Measurements from ENCODE around the gene SRGAP2B.
"Not testable (repeated sequence)": the region's sequence is repeated elsewhere in the genome, so short reads cannot be mapped to it uniquely, and the experiment has no call there.

The SRGAP2B gene

DNA sequence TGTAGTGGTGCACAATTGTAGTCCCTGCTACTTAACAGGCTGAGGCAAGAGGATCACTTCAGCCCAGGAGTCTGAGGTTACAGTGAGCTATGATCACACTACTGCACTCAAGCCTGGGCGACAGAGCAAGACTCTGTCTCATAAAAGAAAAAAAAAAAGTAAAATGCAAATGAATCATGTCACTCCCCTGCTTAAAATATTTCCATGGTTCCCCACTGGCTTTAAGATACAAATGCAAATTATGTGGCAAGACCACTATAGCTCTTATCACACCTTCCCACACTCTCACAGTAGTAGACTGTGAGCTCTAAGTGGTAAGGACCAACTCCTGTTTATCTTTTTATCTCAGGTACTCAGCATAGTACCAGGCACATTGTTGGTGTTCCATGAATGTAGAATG is 53.6 kb downstream of the SRGAP2B start:
- DNase-seq (ENCODE audit: low spot score): not testable (repeated sequence)

DNA sequence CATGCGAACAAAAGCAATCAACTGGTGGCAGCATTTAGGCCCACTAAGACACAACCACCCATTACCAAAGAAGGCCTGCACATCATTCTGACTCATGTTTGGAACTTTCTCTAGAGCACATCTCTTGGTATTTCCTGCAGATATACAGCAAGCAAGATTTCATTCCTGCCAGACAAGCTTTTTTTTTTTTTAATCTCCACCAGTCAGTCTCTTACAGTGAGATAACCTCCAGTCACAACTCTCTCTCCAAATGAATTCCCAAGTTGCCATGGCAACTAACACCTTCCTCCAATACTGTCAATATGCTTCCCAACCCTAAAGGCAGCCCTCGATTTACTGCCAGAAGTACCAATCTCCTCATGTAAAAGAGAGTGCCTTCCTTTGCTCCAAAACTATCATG is 59.1 kb downstream of the SRGAP2B start:
- DNase-seq (ENCODE audit: low spot score): not testable (repeated sequence)

DNA sequence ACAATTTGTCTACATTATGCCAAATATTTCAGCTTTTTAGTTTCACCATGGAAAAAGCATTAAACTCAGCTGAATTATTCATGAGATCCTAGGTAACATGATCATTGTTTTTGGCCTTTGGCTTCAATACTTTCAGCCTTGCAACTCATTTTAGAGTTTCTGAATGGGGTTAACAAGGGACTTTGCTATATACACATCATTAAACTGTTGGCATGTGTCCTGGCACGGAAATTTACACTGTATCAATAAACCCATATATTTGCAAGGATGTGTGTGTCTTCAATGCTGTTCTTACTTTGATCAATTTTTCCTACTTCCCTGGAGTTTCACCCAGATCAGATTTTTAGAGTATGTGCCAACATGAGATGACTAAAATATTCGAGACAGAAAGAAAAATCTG is 61.6 kb downstream of the SRGAP2B start:
- not testable (repeated sequence) for DNase-seq (ENCODE audit: low spot score)

DNA sequence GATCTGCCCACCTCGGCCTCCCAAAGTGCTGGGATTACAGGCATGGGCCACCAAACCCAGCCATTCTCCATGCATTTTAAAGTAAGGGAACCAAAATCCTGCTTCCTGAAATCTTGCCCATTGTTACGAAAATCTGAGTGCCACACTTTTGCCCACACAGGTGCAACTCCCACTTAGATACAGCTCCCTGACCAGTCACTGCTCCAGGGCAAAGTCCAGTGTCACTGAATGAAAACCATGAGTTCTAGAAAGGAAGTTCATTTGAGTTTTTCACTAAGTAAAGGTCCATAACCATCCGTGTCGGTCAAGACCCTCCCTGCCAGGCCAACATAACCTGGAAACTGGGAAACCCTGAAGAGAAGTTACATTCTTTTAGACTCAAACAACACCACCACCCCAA is 67.9 kb downstream of the SRGAP2B start:
- DNase-seq (ENCODE audit: low spot score): not testable (repeated sequence)

DNA sequence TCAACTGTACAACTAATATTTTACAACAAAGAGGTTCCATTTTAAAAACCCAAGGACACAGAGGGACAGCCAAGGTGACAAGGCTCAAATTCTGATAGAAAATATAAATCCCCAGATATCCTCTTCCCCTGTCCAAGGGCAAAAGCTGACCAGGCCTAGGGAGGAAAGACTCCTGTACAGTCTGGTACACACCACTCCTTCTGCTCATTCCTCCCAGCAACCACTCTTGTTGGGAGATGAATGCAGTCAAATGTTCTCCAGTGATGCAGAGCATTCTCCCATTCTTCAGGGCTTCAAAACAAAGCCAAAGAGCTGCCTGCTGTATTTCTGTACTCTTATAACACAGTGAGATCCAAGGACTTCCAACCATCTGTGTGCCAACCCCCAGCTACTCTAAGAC is 69.8 kb downstream of the SRGAP2B start:
- DNase-seq (ENCODE audit: low spot score): not testable (repeated sequence)

DNA sequence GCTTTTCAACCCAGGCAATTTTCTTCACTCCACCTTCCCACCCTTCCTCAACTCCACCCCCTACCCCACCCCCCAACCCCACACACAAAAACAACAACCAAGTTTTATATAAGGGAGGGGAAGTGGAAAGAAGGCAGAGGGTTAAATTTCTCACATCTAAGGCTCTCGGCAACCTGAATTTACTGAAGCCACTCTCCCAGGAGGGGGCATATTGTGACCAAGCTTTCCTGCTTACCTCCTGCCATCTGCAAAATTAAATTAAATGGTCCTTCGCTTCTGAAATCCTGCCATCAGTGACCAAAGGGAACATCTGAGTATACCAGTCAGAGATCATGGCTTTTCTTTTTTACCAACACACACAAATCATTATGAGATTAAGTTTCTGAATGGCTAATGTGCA is 72.9 kb downstream of the SRGAP2B start:
- not testable (repeated sequence) for DNase-seq (ENCODE audit: low spot score)

DNA sequence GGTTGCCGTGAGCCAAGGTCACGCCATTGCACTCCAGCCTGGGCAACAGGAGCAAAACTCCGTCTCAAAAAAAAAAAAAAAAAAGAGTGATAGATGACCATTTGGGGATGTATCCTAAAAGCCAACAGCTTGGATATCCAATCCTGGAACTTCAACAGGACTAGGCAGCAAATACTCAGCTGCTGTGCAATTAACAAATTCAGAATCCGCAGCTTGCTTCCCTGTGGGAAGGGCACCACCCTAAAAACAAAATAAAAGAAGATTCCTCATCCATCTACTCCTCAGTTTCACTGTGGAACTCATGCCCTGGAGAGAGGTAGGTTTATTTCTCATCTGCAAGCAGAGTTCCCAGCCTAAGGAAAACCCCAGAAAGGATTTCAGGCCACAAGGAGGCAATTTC is 73.4 kb downstream of the SRGAP2B start:
- not testable (repeated sequence) for DNase-seq (ENCODE audit: low spot score)

DNA sequence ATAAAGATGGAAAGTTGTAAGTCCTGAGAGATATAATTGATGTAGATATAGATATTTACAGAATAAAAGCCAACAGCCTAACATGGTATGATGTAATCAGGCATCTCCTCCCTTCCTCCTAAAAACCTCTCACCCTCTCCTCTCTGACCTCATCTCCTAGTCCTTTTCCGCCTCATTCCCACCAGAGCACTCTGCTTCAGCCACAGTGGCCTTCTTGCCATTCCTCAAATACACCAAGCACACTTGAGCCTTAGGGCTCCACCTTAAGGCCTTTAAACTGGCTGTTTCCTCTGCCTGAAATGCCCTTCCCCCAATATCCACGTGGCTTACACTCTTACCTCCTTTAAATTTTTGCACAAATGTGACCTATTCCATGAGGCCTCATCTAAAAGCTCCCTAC is 75.4 kb downstream of the SRGAP2B start:
- not testable (repeated sequence) for DNase-seq (ENCODE audit: low spot score)

DNA sequence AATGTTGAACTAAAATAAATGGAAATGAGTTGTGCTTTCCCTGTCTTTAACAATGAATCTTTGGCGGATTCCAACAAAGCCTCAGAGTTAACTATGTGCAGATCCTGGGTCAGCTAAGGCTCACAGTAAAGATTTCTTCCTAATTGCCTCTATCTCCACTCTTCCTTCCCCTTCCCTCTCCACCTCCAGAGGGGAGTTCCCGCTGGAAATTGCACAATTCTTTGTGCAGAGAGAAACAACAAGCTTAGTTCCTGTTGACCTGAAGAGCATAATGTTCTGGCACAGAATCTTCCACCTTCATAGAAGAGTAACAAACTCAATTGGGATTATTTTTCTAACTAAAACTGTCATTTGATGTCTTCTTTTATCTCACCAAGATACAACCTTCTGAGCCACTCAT is 77.4 kb downstream of the SRGAP2B start:
- not testable (repeated sequence) for DNase-seq (ENCODE audit: low spot score)

DNA sequence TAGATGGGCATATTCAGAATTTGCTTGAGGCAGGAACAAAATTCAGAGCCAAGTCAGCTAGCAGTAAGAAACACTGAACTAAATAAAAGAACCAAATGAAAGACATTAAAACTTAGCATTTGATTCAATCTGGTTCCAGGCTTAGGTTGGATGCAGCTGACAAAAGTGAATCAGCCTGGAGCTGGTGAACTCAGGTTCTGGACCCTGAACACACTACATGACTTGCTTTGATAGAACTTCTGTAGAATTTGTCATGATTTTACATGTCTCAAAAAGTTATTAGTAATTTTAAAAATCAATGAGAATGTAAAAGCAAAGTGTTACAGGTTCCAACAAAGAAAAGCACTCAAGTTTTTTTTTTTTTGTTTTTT is 78.7 kb downstream of the SRGAP2B start:
- DNase-seq (ENCODE audit: low spot score): not testable (repeated sequence)

DNA sequence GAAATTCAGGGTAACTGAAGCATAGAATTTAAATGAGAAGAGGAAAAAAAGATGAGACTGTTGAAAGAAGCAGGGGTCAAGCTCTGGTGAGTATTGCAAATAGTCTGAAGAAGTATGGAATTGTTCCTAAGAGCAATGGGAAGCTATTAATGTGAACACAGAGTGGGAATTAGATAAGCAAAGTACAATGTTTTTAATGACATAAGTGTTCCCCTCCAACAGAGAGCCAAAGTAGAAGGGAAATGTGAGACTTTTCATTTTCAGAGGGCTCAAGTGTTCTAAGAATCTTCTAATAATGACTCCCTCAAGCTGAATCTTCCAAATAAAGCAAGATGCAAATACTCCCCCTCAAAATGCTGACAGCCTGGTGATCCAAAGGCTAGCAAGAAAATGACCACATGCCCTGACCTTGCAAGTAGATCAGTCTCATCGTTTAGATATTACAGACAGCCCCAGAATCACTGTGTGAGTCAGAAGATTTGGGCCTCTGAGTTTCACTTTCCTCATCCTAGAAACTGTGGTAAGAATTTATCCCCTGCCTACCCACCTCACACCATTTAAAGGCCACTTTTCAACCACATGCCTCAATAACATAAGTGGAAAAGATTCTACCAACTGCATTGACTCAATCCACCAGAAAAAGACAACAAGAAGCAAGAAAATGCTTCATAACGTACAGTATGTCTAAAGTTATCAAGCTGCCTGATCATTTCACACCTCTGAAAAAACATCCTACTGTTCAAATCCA is 79.2 kb downstream of the SRGAP2B start:
- DNase-seq (ENCODE audit: low spot score): not testable (repeated sequence)

DNA sequence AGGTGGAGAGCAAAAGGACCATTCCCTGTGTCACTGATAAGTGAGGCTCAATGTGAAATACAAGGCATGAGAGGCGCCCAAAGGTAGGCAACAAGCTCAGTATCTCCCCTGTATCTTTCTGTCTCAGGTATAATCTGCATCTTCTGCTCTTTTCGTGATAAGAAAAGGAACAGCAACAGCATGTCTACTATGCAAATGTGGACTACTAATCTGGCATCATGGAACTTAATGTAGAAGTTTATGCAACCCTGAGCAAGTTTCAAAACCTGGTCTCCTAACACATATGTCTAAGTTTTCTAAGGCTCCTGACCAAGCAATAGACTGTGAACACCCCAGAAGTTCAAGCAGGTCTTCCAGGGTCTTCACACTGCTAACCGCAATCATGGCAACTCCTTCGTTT is 81.8 kb downstream of the SRGAP2B start:
- DNase-seq (ENCODE audit: low spot score): not testable (repeated sequence)

DNA sequence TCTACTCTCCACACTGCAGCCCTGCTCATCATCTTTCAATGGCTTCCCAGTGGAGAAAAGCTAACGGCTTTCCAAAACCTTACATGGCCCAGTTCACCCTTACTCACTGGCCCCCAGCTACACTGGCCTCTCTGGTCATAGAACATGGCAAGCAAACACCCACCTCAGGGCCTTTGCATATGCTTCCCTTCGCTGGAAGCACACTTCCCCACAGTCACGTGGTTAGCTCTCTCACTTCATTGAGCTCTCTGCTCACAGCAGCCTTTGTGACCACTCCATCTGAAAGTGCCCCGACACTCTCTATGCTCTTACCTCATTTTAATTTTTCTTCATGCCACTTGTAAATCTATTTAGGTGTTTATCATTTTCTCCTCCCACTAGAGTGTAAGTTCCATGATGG is 83.3 kb downstream of the SRGAP2B start:
- DNase-seq (ENCODE audit: low spot score): not testable (repeated sequence)

DNA sequence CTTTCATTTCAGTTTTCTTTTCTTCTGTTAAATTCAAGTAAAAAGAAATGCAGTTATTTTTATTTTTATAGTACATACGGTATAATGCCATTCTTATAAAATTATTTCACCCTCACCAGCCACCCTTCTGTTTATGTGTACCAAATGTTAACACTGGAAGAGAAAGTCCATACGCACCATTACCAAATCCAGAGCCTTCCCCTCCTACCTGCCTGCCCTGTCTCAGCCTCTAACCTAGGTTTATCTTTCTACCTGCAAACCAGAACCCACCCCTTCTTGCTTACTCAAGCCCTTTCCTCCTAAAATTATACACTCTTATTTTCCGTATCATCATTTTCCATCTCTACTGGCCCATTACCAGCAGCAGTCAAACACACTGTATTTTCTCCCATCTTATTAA is 84.5 kb downstream of the SRGAP2B start:
- not testable (repeated sequence) for DNase-seq (ENCODE audit: low spot score)

DNA sequence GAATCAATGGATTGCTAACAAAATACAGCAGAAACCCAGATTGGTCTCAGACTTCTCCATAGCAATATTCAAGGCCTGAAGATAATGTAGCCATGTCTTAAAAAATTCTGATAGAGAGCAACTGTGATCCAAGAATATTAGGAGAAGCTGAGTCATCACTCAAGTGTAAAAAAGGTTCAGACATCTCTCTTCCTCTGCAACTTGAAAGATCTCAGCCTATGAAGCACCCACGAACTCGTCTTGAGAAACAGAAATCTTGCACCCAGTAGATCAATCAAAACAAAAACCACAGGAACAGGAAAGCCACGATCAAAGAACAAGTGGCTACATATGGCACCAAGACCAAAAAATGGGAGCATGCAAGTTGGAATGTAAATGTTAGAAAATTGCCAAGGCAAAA is 85.2 kb downstream of the SRGAP2B start:
- DNase-seq (ENCODE audit: low spot score): not testable (repeated sequence)

DNA sequence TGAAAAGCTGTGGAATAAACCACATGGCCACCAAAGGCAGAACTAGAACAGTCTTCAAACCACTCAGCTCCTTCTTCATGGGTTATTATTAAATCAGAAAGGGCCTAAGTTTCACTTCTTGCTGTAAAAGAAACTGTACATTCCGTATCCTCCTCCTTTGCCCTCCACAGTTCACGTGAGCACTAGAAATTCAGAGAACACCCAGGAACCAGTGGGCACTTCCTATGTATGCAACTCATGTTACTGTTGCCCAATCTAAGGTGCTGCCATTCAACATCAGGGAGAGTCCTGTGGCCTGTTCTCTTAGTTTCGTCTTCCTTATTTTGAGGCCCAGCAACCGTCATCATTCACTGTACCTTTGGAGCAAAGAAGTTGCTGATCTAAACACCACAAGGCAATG is 86.7 kb downstream of the SRGAP2B start:
- DNase-seq (ENCODE audit: low spot score): not testable (repeated sequence)

DNA sequence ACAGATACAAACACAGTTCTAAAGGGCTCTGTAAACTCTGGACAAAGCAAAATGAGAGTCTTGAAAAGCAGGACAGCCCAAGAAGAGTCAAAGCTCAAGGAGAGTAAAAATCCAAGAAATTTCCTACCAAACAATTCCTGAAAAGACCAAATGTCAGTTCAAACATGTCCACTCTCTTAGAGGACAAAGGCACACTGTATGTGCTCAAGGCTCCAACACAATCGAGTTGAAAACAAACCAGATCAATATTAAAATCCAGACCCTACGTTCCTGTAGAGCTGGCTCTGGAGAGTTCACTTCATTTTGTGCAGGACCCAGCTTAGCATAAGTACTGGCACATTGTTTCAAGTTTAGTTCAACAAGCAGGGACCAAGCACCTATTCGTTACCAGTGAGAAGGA is 90.0 kb downstream of the SRGAP2B start:
- DNase-seq (ENCODE audit: low spot score): not testable (repeated sequence)

DNA sequence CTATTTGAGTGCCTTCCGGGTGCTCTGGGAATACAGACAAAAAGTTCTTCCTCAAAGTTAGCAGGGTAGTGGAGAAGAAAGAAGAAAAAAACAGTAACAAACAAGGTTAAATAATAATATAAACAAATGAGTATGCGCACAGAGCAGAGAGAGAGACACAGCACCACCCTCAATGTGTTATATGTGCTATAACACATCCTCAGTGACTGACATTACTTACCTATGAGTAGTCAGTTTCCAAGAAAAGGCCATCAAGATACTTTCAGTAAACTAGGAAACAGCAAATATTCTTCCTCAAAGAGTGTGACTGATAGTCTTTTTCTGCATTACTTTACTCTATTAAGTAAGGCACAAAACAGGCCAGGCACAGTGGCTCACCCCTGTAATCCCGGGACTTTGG is 93.7 kb downstream of the SRGAP2B start:
- not testable (repeated sequence) for DNase-seq (ENCODE audit: low spot score)

DNA sequence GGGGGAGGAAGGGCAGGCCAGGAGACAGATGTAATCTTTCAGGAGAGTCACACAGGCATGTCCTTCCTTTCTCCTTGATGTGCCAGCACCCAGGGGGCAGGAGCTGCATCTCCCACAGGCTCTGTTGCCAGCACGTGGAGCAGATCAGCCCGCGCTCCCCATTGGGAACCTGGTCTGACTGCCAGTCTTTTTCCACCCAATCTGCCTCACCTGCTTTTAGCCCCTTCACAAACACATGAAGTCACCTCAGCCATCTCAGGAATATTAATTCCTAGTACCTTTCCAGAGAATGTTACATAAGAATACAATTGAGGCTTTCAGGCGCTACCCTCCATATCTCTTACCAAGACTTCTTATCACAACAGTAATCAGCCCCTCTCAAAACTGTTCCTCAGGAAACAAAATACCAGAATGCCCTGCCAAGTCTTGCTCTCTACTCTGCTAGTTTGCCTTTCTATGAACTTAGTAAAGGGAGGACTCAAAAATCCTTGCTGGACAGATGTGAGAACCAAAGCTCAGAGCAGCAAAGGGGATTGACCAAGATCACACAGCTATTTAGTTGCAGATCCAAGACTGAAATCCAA is 94.3 kb downstream of the SRGAP2B start:
- not testable (repeated sequence) for DNase-seq (ENCODE audit: low spot score)

DNA sequence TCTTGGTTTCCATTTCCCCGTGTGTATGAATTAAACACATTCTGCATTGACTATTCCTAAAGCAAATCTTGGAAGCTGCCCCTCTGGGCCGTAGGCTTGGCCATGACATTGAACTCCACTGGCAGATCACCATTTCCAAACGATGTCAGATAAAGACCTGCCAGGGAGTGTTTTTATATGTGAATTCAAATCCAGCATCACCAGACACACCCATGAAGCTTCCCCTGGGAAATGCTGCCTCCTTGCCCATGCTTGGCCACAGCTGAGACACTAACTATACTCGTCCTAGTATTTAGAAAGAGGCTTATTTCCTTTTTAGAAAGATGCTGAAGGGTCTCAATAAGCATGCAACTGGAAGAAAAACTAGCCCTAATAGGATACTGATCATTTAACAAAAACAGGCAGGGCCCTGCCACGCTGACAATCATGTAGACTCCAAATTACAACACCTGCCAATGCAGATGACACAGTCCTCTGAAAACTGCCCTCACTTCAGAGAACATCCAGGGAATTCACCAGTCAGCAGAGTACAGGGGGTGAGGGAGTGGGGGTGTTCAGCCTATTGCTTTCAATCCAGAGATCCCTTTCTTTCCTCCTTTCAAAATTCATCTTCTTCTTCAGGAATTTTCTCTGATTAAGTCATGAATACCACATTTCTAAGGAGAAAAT is 94.9 kb downstream of the SRGAP2B start:
- DNase-seq (ENCODE audit: low spot score): not testable (repeated sequence)

DNA sequence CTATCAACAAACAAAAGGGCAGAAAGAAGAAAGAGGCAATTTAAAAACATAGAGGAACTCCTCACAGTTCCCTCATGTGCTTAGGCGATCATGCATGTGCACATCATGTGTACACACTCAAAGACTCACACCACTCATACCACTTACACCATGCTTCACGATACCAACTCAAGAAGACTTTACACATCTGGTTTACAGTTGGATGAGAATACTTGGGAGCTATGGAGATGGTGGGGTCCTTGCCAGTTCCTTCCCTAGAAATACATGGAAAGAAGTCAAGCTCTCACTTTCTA is 96.2 kb downstream of the SRGAP2B start:
- not testable (repeated sequence) for DNase-seq (ENCODE audit: low spot score)

DNA sequence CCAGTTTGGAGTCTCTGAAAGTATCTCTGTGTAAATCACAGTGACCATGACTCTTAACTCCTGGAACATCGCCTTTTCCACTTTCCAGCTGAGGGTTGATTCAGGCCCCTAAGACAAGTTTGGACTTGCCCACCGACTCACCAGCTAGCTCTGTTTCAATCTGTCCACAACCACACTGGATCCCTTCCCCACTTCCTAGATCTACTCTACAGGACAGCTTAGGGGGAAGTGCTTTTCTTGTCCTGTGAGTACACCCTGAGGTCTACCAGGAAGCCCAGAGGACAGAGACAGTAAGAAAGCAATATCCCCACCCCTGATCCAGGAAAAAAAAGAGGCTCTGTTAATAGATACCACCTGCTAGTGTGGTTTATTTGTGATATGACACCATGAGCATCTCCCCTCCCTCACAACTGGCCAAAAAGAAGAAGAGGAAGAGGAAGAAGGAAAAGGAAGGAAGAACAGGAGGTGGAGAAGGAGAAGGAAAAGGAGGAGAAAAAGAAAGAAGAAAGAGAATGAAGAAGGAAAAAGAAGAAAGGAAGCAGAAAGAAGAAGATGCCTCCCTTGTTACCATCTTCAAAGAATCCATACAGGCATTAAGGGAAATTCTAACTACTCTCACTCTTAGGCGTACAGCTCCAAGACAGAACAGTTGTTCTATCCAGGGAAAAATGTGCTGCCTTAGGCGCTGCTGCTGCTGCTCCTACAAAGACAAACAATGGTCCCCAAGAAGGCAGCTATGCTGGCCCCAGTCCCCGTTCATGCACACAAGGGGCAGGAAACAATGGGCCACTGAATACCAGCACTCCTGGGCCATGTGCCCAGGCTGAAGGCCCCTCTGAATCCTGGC is 96.8 kb downstream of the SRGAP2B start:
- not testable (repeated sequence) for DNase-seq (ENCODE audit: low spot score)
